ENCODE results near the gene OLAH.
"Not testable (repeated sequence)": the region's sequence is repeated elsewhere in the genome, so short reads cannot be mapped to it uniquely, and the experiment has no call there.

OLAH gene

DNA sequence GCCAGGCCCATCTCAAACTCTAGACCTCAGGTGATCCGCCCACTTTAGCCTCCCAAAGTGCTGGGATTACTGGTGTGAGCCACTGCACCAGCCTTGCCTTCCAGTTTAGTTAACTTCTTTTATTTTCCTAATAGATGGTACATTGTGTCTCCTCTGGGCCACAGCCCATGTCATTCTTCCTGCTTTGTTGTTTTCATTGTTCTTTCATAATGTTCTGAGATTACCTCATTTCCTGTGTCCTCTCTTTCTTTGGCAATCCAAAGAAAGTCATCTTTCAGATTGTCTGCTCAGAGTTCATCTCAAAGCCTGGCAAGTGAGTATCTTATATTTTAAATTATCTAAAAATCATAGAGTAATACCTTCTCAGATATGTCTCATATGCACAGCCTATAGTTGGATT is at the start of gene OLAH:
Gene OLAH, plus strand, starts transcription at position 270 of the 400 bp plus-strand sequence. CDS start 3,346 bp downstream, outside the sequence.
- no peak for DNase-seq (ENCODE audit: low read depth)

DNA sequence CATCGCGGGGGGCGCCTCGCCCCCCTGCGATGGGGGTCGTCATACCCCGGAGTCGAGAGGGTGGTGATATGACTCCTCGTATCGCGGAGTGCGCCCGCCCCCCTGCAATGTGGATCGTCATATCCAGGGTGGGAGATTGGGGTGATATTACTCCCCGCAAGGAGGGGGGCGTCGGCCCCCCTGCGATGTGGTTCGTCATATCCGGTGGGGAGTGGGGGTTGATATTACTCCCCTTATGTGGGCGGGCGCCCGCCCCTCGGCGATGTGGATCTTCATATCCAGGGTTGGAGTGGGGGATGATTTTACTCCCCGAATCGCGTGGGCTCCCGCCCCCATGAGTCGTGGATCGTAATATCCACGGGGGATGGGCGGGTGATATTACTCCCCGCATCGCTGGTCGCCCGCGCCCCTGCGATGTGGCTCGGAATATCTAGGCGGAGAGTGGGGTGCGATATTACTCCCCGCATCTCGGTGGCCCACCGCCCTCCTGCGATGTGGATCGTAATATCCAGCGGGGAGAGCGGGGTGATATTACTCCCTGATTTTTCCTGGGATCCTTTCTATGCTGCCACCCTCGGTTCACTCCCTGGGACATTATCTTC is 47.7 kb upstream of the OLAH start:
- no peak for DNase-seq (ENCODE audit: low read depth)

DNA sequence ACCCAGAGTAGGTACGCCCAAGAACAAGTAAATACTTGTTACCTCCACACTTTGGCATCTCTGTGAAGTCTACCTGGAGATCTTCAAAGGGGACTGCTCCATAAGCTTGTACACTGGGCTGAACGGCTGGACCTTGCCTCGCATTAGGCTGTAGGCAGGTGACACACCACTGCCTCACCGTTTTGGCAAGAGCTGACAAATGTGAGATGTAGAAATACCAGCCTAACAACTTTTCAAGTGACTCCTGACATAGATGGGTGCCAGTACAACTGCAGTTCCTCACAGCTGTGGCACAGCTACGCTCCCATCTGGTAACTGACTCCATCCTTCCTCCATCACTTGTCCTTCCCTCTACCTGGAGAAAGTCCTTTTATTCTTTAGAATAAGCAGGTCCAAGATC is 30.2 kb upstream of the OLAH start:
- not testable (repeated sequence) for DNase-seq (ENCODE audit: low read depth)

DNA sequence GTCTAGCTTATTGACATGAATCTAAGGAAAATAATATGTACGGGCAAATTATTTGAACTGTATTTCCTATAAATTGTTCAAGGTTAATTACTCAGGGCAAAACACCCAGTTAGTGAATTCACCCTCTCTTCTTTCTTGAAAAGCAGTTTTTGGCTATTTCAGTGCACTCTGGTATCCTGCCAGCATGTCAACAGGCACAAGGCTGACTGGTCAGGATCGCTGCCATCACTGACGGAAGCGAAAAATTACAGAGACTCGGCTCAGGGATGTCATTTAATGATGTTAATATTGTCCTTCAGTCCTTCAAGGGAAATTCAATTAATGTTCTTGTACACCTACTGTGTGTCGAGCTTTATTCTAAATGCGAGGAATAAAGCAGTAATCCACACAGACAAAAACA is 28.3 kb upstream of the OLAH start:
- no peak for DNase-seq (ENCODE audit: low read depth)

DNA sequence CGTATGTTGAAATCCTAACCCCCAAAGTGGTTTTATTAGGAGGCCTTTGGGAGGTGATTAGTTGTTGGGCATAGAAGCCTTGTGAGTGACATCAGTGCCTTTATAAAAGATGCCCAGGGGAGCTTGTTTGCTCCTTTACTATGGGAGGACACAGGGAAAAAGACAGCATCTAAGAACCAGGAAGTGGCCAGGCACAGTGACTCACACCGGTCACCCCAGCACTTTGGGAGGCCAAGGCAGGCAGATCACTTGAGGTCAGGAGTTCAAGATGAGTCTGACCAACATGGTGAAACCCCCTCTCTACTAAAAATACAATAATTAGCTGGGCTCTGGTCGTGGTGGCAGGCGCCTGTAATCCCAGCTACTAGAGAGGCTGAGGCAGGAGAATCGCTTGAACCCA is 22.8 kb upstream of the OLAH start:
- DNase-seq (ENCODE audit: low read depth), result not testable (repeated sequence)

DNA sequence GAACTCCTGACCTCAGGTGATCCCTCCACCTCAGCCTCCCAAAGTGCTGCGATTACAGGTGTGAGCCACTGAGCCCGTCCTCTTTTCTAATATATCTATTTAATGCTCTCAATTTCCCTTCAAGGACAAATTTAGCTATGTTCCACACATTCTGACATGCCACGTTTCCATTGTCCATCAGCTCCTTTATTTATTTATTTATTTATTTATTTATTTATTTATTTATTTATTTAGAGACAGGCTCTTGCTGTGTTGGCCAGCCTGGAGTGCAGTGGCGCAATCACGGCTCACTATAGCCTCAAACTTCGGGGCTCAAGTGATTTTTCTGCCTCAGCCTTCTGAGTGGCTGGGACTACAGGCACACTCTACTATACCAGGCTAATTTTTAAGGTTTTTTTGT is 20.7 kb upstream of the OLAH start:
- DNase-seq (ENCODE audit: low read depth), result not testable (repeated sequence)

DNA sequence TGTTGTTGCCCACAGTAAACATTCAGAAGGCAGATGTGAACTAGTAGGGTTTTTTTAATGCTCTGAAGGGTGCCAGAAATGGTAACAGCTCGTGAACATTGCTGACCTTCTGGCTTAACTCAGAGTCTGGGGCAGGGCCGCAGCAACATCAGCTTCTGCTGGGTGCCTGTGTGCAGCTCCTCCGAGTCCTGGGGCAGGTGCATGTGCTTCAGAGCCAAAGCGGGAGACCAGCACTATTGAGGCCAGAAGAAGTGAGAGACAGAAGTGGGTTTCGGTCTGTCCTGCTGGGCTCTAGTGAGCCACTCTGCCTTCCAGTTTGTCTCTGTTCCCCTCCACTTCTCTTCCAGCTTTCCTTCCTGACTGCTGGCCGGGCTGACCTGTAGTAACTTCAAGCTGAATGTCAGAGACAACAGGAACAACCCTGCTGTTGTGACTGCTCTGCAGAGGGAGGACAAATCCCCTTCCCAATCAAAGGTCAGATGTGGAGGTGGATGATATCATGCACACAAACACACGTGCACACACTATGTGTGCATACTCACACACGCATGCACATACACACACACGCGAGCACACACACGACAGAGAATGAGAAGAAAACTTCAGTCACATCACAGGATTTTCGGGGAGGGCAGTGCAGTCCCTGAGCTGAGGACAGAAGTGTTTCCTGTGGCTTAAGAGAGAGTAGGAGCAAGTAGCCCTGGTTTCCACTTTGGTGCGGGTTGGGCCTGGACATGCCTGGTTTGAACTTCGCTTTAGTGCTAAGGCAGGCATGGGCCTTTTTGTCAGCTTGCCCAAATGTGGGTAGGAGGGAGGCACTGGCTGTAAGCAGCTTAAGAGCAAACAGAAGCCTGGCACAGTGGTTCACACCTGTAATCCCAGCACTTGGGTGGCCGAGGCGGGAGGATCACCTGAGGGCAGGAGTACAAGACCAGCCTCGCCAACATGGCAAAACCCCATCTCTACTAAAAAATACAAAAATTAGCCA is 19.4 kb upstream of the OLAH start:
- not testable (repeated sequence) for DNase-seq (ENCODE audit: low read depth)

DNA sequence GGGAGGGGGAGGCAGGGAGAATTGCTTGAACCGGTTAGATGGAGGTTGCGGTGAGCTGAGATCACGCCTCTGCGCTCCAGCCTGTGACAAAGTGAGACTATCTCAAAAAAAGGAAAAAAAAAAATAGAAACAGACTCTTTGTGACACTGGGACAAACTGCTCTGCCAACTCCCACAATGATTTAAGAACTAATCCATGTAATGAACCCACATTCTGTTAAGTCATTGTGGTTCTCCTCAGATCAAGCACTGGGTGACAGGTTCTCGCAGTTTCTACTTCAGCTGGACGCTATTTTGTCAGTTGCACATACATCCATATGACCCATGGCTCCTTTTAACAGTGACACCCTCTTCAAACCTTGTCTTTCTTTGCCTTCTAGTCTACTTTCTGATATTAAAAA is 18.7 kb upstream of the OLAH start:
- not testable (repeated sequence) for DNase-seq (ENCODE audit: low read depth)

DNA sequence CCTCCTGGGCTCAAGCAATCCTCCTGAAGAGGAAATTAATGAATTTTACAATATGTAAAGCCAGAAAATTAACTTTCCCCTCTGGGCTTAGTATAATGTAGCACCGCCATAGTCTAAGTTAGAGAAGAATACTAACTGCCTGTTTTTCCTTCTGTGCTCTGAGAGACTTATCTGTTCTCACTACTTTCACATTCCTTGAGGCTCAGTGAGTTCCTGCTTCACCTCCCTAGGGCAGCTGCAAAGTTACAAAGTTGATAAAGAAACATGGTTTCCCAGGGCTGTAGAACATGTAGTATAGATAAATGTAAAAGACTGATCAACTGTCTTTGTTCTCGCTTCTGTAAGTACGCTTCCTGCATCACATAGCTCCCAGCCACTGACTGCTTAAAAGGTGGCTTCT is 16.0 kb upstream of the OLAH start:
- no peak for DNase-seq (ENCODE audit: low read depth)

DNA sequence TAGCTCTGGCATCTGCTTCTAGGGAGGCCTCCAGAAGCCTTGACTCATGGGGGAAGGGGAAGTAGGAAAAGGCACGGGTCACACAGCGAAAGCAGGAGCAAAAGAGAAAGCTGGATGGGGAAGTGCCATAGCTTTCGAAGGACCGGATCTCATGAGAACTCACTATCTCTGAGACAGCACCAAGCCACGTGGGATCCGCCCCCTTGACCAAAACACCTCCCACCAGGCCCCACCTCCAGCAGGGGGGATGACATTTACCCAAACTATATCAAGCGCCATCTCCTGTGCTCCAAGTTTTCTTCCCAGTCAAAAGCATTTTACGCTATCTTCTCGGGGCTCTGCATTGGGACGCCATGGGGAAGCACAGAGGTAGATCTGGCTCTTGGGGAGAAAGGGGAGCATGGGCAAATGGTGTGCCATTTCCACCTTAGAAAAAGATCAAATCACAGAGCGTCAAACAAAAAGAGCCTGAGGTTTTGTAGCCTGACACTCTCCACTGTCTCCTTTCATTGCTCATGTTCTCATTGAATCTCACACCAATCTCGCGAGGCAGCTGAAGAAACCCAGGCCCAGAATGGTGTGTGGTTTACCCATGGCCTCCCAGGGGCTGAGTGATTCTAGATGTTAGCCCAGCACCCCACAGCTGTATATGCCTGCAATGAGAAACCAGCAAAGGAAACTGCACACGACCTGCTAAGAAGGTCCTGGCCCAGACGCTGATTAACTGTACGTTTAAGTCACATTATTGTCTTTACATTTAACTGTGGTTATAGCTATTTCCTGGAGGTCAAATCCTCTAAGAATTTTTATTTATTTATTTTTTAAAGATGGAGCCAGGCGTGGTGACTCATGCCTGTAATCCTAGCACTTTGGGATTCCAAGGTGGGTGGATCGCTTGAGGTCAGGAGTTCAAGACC is 8.1 kb upstream of the OLAH start:
- no peak for DNase-seq (ENCODE audit: low read depth)

DNA sequence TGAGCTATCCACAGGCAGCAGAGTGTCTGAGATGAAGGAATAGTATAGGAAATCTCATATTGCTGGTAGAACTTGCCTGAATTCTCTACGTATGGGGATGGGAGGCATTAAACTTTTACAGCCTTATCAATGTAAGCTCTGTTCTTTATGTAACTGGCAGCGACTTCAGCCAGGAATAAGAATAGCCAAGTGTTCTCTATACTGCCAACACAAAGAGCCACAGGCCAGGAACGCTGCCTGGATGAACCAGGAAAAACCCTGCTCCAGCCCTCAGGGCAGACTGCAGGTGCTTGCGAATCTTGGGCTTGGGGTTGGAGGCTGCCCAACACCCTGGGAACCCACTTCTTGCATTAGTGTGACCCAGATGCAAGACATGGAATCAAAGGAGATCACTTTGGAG is 6.1 kb upstream of the OLAH start:
- no peak for DNase-seq (ENCODE audit: low read depth)

DNA sequence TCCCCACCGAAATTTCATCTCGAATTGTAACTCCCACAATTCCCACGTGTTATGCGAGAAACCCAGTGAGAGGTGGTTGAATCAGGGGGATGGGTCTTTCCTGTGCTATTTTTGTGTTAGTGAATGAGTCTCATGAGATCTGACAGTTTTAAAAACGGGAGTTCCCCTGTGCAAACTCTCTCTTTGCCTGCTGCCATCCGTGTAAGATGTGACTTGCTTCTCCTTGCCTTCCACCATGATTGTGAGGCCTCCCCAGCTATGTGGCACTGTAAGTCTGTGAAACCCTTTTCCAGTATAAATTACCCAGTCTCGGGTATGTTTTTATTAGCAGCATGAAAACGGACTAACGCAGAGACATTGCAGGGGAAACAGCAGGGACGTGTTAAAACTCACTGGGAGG is 5.3 kb upstream of the OLAH start:
- DNase-seq (ENCODE audit: low read depth), result no peak

DNA sequence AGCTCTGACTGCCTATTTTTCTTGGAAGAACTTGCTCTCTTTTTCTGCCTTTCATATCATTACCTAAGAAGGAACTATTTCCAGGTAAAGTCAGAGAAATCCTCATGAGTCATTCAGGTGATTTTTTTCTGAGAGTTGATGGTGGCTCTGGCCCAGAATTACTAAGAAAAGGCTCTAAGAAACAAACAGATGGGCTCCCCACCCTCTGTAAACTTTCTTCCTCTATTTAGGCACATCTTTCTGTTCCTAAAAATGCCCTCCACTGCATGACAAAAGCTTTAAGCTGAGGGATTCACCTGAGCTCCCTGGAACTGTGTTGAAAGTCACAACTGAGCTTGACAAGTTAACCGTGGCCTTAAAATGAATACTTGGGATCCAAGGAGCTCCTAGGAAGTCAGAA is 1.6 kb downstream of the OLAH start:
- no peak for DNase-seq (ENCODE audit: low read depth)

DNA sequence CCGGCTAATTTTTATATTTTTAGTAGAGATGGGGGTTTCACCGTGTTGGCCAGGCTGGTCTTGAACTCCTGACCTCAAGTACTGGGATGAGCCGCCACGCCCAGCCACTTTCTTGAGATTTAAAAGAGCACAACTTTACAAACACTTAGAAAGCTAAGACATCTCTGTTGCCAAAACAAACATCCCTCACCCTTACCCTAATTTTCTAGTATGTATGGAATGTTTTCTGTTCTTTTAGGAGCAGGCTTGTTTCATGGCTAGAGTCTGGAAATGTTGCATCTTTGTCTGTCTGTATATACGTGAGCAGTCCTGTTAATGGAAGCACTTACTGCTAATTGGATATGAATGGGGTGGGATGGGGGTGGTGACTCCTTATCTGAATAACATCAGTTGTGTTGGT is 2.9 kb downstream of the OLAH start:
- DNase-seq (ENCODE audit: low read depth), result no peak

DNA sequence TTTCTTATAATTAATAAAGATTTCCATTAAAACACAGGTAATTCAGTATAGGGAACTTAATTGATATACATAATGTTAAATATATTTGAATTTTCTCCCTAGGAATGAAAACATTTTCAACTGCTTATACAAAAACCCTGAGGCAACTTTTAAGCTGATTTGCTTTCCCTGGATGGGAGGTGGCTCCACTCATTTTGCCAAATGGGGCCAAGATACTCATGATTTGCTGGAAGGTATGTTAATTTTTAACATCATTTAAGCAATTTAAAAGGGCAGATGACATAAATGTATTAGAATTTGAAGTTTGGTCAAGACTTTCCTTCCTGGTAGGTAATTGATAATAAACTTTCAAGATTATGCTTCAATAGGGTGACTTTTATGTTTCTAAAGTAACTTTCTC is 5.8 kb downstream of the OLAH start:
- no peak for DNase-seq (ENCODE audit: low read depth)

DNA sequence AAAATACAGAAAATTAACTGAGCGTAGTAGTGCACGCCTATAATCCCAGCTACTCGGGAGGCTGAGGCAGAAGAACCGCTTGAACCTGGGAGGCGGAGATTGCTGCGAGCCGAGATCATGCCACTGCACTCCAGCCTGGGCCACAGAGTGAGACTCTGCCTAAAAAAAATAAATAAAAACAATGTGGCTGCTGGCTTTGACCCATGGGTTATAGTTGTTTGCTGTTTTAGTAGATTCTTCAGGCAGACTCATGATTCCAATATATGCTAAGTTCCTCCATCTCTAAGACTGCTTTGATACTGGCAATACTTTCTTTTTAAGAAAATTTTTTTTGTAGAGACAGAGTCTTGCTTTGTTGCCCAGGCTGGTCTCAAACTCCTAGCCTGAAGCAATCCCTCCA is 8.4 kb downstream of the OLAH start:
- DNase-seq (ENCODE audit: low read depth), result no peak

DNA sequence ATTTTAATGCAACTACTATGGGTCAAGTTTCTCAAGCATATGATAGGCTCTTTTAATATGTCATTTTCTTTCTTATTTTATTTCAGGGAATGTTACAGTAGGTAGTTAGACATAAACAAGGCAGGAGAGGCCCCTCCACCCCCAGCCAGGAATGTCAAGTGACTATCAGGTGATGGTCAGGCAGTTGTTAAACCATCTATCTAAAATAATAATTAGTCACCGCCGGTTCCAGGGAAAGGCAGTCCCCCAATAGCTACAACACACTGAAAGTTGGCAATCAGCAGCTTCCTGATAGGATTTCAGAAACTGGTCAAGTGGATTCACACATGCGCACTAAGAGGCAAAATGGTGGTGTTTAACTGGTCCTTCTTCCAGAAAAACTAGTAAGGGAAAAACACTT is 9.3 kb downstream of the OLAH start:
- no peak for DNase-seq (ENCODE audit: low read depth)

DNA sequence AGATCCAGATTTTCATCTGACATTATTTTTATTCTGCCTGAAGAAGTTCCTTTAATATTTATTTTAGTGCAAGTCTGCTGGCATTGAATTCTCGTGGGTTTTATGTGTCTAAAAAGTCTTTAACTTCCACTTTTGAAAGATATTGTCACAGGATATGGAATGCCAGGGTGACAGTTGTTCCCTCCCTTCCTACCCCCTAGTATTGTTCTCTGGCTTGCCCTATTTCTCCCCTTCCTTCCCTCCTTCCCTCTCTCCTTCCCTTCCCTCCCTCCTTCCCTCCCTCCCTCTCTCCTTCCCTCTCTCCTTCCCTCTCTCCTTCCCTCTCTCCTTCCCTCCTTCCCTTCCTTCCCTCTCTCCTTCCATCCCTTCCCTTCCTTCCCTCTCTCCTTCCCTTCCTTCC is 14.9 kb downstream of the OLAH start:
- DNase-seq (ENCODE audit: low read depth), result no peak

DNA sequence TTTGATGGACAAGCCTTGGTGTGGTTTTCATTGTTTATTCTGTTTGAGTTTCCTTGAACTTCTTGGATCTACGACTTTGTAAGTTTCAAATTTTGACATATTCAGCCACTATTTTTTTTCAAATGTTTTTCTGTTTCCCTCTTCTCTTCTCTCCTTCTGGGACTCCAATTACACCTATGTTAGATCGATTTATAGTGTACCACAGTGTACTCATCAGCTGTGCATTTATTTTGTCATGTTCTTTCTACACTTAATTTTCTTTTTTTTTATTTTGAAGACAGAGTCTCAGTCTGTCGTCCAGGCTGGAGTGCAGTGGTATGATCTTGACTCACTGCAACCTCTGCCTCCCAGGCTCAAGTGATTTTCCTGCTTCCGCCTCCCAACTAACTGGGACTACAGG is 16.2 kb downstream of the OLAH start:
- no peak for DNase-seq (ENCODE audit: low read depth)

DNA sequence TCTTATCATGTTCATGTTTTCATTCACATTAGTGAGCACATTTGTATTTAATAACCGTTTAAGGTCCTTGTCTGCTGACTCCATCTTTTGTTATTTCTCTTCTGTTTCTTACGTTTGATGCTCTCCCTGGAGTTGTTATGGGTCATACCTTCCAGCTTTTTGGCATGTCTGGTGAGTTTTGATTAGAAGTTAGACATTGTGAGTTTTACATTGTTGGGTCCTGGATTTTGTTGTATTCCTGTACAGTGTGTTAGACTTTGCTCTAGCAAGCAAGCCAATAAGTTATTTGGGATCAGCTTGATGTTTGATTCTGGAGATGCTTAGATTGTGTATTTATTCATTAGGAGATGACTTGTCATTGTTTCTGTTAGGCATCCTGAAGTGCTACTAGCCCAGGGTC is 16.9 kb downstream of the OLAH start:
- DNase-seq (ENCODE audit: low read depth), result no peak

DNA sequence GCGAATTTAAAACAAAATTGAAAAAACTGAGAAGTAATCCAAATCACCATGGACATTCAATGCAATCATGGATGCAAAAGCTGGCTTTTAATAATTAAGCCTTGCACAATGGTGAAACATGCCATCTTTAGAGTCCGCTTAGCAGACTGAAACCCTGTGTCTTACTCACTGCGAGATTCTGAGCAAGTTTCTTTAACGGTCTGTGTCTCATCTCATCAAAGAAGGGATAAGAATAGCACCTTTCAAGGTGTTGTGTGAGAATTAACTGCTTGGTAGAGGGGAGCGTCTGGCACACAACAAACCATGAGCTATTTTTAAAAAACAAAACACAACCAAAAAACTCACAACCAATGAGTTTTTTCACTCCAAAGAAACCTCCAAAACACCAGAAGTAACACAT is 23.4 kb downstream of the OLAH start:
- no peak for DNase-seq (ENCODE audit: low read depth)

DNA sequence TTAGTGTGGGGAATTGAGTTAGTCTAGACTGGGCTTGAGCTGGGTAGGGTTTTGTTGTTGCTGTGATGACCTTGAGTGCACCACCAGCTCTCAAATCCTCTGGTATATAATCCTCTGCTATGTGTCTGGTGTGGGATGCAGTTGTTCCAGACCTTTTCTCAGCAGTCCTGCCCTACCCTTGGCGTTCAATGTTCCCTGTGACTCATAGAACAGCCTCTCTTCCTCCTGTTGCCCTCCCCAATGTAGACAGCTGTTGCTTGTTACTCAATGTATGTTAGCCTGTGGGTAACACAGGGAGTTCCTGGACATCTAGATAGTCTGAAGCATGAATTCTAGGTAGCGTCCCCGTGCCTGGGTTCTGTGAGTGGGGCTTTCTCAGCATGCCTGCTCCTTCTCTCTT is 25.1 kb downstream of the OLAH start:
- no peak for DNase-seq (ENCODE audit: low read depth)

DNA sequence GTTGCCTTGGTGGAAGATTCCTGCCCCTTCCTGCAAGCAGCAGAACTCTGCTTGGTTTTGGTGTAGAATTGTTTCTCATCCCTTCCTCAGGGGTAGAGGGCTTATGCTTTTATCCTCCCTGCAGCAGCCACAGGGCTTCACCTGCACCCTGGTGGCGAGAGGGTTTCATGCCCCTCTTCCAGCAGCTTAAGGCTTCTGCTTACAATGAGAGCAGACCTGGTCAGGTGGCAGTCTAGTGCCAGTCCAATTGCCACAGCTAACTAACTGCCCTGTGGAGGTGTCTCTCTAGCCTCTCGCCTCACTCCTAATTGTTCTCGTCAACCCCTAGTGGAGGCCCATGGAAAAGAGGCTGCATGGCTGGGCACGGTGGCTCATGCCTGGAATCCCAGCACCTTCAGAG is 25.5 kb downstream of the OLAH start:
- DNase-seq (ENCODE audit: low read depth), result no peak
